H1 (cell line): ENCODE measurements around the gene JPT2. TPM values are rescaled to one million over a fixed set of nuclear protein-coding genes. Genes with fewer than 3 reads are reported as not detected.

Experiments
- GABPA ChIP-seq: IDR thresholded peaks from 2 replicates; pipeline ENCODE4 v1.6.1; 2011; ENCODE audit warnings: mild to moderate bottlenecking, low read length, moderate library complexity, borderline replicate concordance; ENCODE audit not compliant: insufficient read depth
- NANOG ChIP-seq: IDR thresholded peaks from 2 replicates; pipeline ENCODE4 v1.6.1; 2011; ENCODE audit warnings: low read length, low read depth, mild to moderate bottlenecking, inconsistent platforms; ENCODE audit not compliant: insufficient read depth, poor library complexity, severe bottlenecking
- polyA plus RNA-seq, 7 experiments: library from polyadenylated mRNA; depleted of rRNA in 3 of 7; stranded (reverse) in 5 of 7; unstranded in 2 of 7; fragments of >200 nt in 5 of 7; fragments of 200-250 nt in 2 of 7; gene quantifications; 1 replicate in 5 of 7; 2 replicates in 1 of 7; 4 replicates in 1 of 7; pipeline versions ENCODE4 v1.2.1 to v1.2.3, GENCODE V29; 2011 to 2013; ENCODE audit warnings: missing spikeins in 2 of 7, mixed read lengths in 2 of 7
- total RNA-seq: library from RNA; stranded (reverse); fragmentation: NEBNext Ultra II Directional; extraction: Animal tissue kit (Norgen Biotek cat#: 25700); gene quantifications from 2 replicates; pipeline ENCODE4 v1.2.1, GENCODE V29; 2021
- TF ChIP-seq, protein P1 (sequence below): fragments of 300-600 bp; sonication (generic); IDR thresholded peaks from 2 replicates; pipeline ENCODE4 v1.7.1; 2012; ENCODE audit warnings: low read length, moderate library complexity, mild to moderate bottlenecking, inconsistent platforms; ENCODE audit not compliant: insufficient replicate concordance

The JPT2 gene
- total and polyA plus RNA-seq, 2 of the 8 experiments (the other 6 are each of a cell fraction or from before 2014, with no cell fraction given): 67.6 to 197 TPM

DNA sequence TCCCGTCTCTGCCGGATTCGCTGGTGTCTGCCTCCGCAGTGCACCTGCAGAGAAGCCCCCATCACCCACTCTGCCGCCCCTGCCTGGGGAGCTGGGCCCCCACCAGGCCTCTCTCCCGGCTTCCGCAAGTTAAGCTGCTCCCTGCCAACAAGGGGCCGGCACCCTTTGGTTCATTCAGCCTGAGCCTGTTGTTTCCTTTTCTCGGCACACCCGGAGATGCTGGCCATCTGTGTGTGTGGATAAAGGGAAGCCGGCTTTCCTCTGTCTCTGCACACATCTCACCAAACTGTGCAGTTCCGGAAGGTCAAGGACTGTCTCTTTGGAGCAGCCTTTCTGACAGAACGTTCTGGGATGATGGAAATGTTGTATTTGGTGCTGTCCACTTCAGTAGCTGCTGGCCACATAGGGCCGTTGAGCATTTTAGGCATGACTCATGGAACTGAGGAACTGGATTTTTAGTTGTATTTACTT, 34.7 kb downstream of the JPT2 start (continued):
- TF ChIP-seq, protein P1, sequence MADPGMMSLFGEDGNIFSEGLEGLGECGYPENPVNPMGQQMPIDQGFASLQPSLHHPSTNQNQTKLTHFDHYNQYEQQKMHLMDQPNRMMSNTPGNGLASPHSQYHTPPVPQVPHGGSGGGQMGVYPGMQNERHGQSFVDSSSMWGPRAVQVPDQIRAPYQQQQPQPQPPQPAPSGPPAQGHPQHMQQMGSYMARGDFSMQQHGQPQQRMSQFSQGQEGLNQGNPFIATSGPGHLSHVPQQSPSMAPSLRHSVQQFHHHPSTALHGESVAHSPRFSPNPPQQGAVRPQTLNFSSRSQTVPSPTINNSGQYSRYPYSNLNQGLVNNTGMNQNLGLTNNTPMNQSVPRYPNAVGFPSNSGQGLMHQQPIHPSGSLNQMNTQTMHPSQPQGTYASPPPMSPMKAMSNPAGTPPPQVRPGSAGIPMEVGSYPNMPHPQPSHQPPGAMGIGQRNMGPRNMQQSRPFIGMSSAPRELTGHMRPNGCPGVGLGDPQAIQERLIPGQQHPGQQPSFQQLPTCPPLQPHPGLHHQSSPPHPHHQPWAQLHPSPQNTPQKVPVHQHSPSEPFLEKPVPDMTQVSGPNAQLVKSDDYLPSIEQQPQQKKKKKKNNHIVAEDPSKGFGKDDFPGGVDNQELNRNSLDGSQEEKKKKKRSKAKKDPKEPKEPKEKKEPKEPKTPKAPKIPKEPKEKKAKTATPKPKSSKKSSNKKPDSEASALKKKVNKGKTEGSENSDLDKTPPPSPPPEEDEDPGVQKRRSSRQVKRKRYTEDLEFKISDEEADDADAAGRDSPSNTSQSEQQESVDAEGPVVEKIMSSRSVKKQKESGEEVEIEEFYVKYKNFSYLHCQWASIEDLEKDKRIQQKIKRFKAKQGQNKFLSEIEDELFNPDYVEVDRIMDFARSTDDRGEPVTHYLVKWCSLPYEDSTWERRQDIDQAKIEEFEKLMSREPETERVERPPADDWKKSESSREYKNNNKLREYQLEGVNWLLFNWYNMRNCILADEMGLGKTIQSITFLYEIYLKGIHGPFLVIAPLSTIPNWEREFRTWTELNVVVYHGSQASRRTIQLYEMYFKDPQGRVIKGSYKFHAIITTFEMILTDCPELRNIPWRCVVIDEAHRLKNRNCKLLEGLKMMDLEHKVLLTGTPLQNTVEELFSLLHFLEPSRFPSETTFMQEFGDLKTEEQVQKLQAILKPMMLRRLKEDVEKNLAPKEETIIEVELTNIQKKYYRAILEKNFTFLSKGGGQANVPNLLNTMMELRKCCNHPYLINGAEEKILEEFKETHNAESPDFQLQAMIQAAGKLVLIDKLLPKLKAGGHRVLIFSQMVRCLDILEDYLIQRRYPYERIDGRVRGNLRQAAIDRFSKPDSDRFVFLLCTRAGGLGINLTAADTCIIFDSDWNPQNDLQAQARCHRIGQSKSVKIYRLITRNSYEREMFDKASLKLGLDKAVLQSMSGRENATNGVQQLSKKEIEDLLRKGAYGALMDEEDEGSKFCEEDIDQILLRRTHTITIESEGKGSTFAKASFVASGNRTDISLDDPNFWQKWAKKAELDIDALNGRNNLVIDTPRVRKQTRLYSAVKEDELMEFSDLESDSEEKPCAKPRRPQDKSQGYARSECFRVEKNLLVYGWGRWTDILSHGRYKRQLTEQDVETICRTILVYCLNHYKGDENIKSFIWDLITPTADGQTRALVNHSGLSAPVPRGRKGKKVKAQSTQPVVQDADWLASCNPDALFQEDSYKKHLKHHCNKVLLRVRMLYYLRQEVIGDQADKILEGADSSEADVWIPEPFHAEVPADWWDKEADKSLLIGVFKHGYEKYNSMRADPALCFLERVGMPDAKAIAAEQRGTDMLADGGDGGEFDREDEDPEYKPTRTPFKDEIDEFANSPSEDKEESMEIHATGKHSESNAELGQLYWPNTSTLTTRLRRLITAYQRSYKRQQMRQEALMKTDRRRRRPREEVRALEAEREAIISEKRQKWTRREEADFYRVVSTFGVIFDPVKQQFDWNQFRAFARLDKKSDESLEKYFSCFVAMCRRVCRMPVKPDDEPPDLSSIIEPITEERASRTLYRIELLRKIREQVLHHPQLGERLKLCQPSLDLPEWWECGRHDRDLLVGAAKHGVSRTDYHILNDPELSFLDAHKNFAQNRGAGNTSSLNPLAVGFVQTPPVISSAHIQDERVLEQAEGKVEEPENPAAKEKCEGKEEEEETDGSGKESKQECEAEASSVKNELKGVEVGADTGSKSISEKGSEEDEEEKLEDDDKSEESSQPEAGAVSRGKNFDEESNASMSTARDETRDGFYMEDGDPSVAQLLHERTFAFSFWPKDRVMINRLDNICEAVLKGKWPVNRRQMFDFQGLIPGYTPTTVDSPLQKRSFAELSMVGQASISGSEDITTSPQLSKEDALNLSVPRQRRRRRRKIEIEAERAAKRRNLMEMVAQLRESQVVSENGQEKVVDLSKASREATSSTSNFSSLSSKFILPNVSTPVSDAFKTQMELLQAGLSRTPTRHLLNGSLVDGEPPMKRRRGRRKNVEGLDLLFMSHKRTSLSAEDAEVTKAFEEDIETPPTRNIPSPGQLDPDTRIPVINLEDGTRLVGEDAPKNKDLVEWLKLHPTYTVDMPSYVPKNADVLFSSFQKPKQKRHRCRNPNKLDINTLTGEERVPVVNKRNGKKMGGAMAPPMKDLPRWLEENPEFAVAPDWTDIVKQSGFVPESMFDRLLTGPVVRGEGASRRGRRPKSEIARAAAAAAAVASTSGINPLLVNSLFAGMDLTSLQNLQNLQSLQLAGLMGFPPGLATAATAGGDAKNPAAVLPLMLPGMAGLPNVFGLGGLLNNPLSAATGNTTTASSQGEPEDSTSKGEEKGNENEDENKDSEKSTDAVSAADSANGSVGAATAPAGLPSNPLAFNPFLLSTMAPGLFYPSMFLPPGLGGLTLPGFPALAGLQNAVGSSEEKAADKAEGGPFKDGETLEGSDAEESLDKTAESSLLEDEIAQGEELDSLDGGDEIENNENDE: no peak
- TF ChIP-seq GABPA: no peak
- no peak for TF ChIP-seq NANOG
